Testis (tissue), 3 donors: ENCODE measurements around the gene AJUBA. TPM values are rescaled to one million over a fixed set of nuclear protein-coding genes. Genes with fewer than 3 reads are reported as not detected.

Experiments
- DNase-seq: peaks from one replicate; pipeline ENCODE4 v3.0.0-alpha.2; 2019
- H3K27ac ChIP-seq, 2 donors: fragments of 200-600 bp; sonication (generic); one replicate each; pipeline ENCODE4 v1.5.1; 2019
- H3K27me3 ChIP-seq: fragments of 200-600 bp; sonication (generic); one replicate; pipeline ENCODE4 v1.5.1; 2019
- H3K36me3 ChIP-seq: fragments of 200-600 bp; sonication (generic); one replicate; pipeline ENCODE4 v1.5.1; 2017; ENCODE audit warnings: low read depth; ENCODE audit errors: missing control alignments
- H3K4me1 ChIP-seq: fragments of 200-600 bp; sonication (generic); one replicate; pipeline ENCODE4 v1.5.1; 2019
- H3K4me3 ChIP-seq, 2 donors: fragments of 200-600 bp; sonication (generic); one replicate each; pipeline ENCODE4 v1.5.1; 2017 to 2019
- H3K9me3 ChIP-seq: fragments of 200-600 bp; sonication (generic); one replicate; pipeline ENCODE4 v1.5.1; 2017
- POLR2A ChIP-seq: fragments of 450-650 bp; IDR thresholded peaks from one replicate; pipeline ENCODE4 v1.6.1; 2017; ENCODE audit warnings: antibody characterized with exemption, mild to moderate bottlenecking, moderate library complexity
- WGBS, 2 donors: methylation state at CpG; one replicate each; pipeline ENCODE4 v1.1.5; 2018; 5-methylcytosine and 5-hydroxymethylcytosine counted together
- intact Hi-C: fragments of 100-400 bp; cut with DNase I; formaldehyde crosslinking; loops from one replicate; pipeline ENCODE4 v1.15.1; 2023; ENCODE audit warnings: low total_unique reads
- polyA plus RNA-seq: library from polyadenylated mRNA; stranded (reverse); fragments of 350-450 nt; fragmentation: Illumina TruSeq; extraction: RNeasy Lipid Tissue Mini Kit (QIAGEN cat#74804); gene quantifications from one replicate; pipeline ENCODE4 v1.2.3, GENCODE V29; 2014; ENCODE audit warnings: low read depth, low replicate concordance; ENCODE audit not compliant: insufficient read depth
- total RNA-seq, 2 donors: library from RNA; depleted of rRNA; stranded (reverse); fragments of >200 nt; gene quantifications; one replicate each; pipeline ENCODE4 v1.2.3, GENCODE V29; 2016
- TF ChIP-seq, protein P1 (sequence below), 3 experiments: fragments of 450-650 bp in 2 of 3; fragments of 200-600 bp in 1 of 3; sonication (generic) in 1 of 3; IDR thresholded peaks; one replicate each; pipeline ENCODE4 v1.5.1; 2016 to 2019; ENCODE audit warnings: antibody characterized with exemption in 3 of 3, mild to moderate bottlenecking in 2 of 3, moderate library complexity in 1 of 3

The AJUBA gene
- total and polyA plus RNA-seq, 3 donors from 2014 or later: 11.3 to 12.8 (median 11.9) TPM

- Histone ChIP-seq H3K27ac (no peak overlapping the region), H3K4me3 (no peak overlapping the region), H3K27me3 (no peaks in the 10 kb centered on the region), H3K9me3 (no peaks in the 10 kb centered on the region), H3K36me3 (no peaks in the 10 kb centered on the region), H3K4me1 (no peaks in the 10 kb centered on the region)
- 78 to 80% methylated on average over 7 of the region's 7 CpGs for WGBS, 2 donors
- intact Hi-C loops: no loop called here
- no peak for DNase-seq
- TF ChIP-seq, protein P1, sequence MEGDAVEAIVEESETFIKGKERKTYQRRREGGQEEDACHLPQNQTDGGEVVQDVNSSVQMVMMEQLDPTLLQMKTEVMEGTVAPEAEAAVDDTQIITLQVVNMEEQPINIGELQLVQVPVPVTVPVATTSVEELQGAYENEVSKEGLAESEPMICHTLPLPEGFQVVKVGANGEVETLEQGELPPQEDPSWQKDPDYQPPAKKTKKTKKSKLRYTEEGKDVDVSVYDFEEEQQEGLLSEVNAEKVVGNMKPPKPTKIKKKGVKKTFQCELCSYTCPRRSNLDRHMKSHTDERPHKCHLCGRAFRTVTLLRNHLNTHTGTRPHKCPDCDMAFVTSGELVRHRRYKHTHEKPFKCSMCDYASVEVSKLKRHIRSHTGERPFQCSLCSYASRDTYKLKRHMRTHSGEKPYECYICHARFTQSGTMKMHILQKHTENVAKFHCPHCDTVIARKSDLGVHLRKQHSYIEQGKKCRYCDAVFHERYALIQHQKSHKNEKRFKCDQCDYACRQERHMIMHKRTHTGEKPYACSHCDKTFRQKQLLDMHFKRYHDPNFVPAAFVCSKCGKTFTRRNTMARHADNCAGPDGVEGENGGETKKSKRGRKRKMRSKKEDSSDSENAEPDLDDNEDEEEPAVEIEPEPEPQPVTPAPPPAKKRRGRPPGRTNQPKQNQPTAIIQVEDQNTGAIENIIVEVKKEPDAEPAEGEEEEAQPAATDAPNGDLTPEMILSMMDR (IDR thresholded peaks at IDR 0.05): no peak
- TF ChIP-seq POLR2A: no peak
Measured at GRCh38 chr14:23024612-23025075, 42.3 kb upstream of the AJUBA start.

DNA sequence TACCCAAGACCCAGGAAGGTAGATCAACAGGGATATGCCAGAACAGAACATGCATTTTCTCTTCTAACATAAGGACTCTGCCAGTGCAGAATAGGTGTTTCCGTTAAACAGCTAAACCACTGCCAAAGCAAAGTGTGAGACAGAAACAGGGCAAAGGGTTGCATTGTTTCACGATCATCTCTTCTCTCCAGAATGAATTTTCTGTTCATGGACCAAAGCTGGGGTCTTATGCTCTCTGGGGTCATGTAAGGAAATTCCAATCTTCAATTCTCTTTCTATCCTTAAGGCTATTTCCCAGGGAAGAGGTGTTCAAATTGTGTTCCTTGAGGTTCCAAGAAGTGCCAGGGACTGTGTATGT is 41.4 kb upstream of the AJUBA start:
- TF ChIP-seq, protein P1 (IDR thresholded peaks at IDR 0.05): no peak
- no peak for TF ChIP-seq POLR2A
- H3K4me3 ChIP-seq: no peak overlapping the region
- no peaks in the 10 kb centered on the region for H3K9me3 ChIP-seq
- H3K27me3 ChIP-seq: no peaks in the 10 kb centered on the region
- no peaks in the 10 kb centered on the region for H3K36me3 ChIP-seq
- no peaks in the 10 kb centered on the region for H3K4me1 ChIP-seq
- no peak for DNase-seq
- H3K27ac ChIP-seq: no peak overlapping the region
- 93 to 98% methylated on average over 2 of the region's 2 CpGs for WGBS, 2 donors
- intact Hi-C loops: no loop called here

- no peak for TF ChIP-seq POLR2A
- TF ChIP-seq, protein P1 (IDR thresholded peaks at IDR 0.05): no peak
- 73 to 77% methylated on average over 8 of the region's 8 CpGs for WGBS, 2 donors
- H3K4me1 ChIP-seq: no peaks in the 10 kb centered on the region
- H3K36me3 ChIP-seq: no peaks in the 10 kb centered on the region
- no peaks in the 10 kb centered on the region for H3K27me3 ChIP-seq
- H3K9me3 ChIP-seq: no peaks in the 10 kb centered on the region
- intact Hi-C loops: no loop called here
- no peak overlapping the region for H3K27ac ChIP-seq
- no peak overlapping the region for H3K4me3 ChIP-seq
- DNase-seq: no peak
Measured at GRCh38 chr14:23023022-23023794, 40.9 kb upstream of the AJUBA start.

GRCh38 chr14:23021889-23022442 is 39.6 kb upstream of the AJUBA start:
- Histone ChIP-seq H3K4me1 (no peaks in the 10 kb centered on the region), H3K36me3 (no peaks in the 10 kb centered on the region), H3K27ac (no peak overlapping the region), H3K27me3 (no peaks in the 10 kb centered on the region), H3K9me3 (no peaks in the 10 kb centered on the region), H3K4me3 (no peak overlapping the region)
- TF ChIP-seq POLR2A: no peak
- TF ChIP-seq, protein P1 (IDR thresholded peaks at IDR 0.05): no peak
- 62 to 71% methylated on average over 7 of the region's 7 CpGs for WGBS, 2 donors
- no peak for DNase-seq
- intact Hi-C loops: no loop called here
